ENCODE measurements around the gene DMAP1. TPM values are rescaled to one million over a fixed set of nuclear protein-coding genes. Genes with fewer than 3 reads are reported as not detected.

DMAP1 gene
- total RNA-seq, 1 donor from 2014 or later, result 54.6 TPM

GRCh38 chr1:44260792-44261170 lies 47.5 kb downstream of the DMAP1 start:
- Mint-ChIP-seq H3K36me3 (peaks cover 4% of the 10 kb centered on the region), H3K4me1 (ENCODE audit: unreplicated experiment) (peaks cover 42% of the 10 kb centered on the region), H3K9me3 (no peaks in the 10 kb centered on the region), H3K4me3 (no peak overlapping the region), H3K27ac (no peak overlapping the region), H3K27me3 (no peaks in the 10 kb centered on the region)
- no peak for TF ChIP-seq CTCF (conservative IDR thresholded peaks at IDR 0.05)
- no peak for DNase-seq (ENCODE audit: extremely low spot score, unreplicated experiment)

GRCh38 chr1:44261171-44261817 lies 48.0 kb downstream of the DMAP1 start:
- no peaks in the 10 kb centered on the region for H3K9me3 Mint-ChIP-seq
- peak overlapping the region; percentile 2 for H3K27ac Mint-ChIP-seq
- H3K4me1 Mint-ChIP-seq (ENCODE audit: unreplicated experiment), result peaks cover 42% of the 10 kb centered on the region
- TF ChIP-seq CTCF (conservative IDR thresholded peaks at IDR 0.05), result no peak
- H3K27me3 Mint-ChIP-seq, result no peaks in the 10 kb centered on the region
- no peak for DNase-seq (ENCODE audit: extremely low spot score, unreplicated experiment)
- no peak overlapping the region for H3K4me3 Mint-ChIP-seq
- H3K36me3 Mint-ChIP-seq, result peaks cover 4% of the 10 kb centered on the region

GRCh38 chr1:44261962-44262361 lies 48.7 kb downstream of the DMAP1 start:
- Mint-ChIP-seq H3K27me3 (no peaks in the 10 kb centered on the region), H3K36me3 (peaks cover 4% of the 10 kb centered on the region), H3K9me3 (no peaks in the 10 kb centered on the region), H3K4me1 (ENCODE audit: unreplicated experiment) (peaks cover 38% of the 10 kb centered on the region), H3K27ac (no peak overlapping the region), H3K4me3 (no peak overlapping the region)
- no peak for DNase-seq (ENCODE audit: extremely low spot score, unreplicated experiment)
- TF ChIP-seq CTCF (conservative IDR thresholded peaks at IDR 0.05), result no peak

- no peak overlapping the region for H3K27ac Mint-ChIP-seq
- TF ChIP-seq CTCF (conservative IDR thresholded peaks at IDR 0.05), result no peak
Measured at GRCh38 chr1:44262414-44262813, 49.1 kb downstream of the DMAP1 start.

GRCh38 chr1:44262816-44263567 lies 49.7 kb downstream of the DMAP1 start:
- H3K4me1 Mint-ChIP-seq (ENCODE audit: unreplicated experiment), result peaks cover 31% of the 10 kb centered on the region
- no peak overlapping the region for H3K27ac Mint-ChIP-seq
- DNase-seq (ENCODE audit: extremely low spot score, unreplicated experiment), result no peak
- H3K36me3 Mint-ChIP-seq, result peaks cover 4% of the 10 kb centered on the region
- no peaks in the 10 kb centered on the region for H3K9me3 Mint-ChIP-seq
- TF ChIP-seq CTCF (conservative IDR thresholded peaks at IDR 0.05), result no peak
- no peak overlapping the region for H3K4me3 Mint-ChIP-seq
- no peaks in the 10 kb centered on the region for H3K27me3 Mint-ChIP-seq

More at GRCh38 chr1:44262414-44262813, 49.1 kb downstream of the DMAP1 start:
- no peak for DNase-seq (ENCODE audit: extremely low spot score, unreplicated experiment)
- Mint-ChIP-seq H3K27me3 (no peaks in the 10 kb centered on the region), H3K36me3 (peaks cover 4% of the 10 kb centered on the region), H3K4me1 (ENCODE audit: unreplicated experiment) (peaks cover 37% of the 10 kb centered on the region), H3K4me3 (no peak overlapping the region), H3K9me3 (no peaks in the 10 kb centered on the region)

Measured in type B pancreatic cell (in vitro differentiated cells).